GM21619 (cell line): ENCODE data around the gene SPEG.

Source experiments
- ATAC-seq: cut with Tn5 transposase; IDR thresholded peaks from one replicate; pipeline ENCODE4 v1.9.1; 2021; ENCODE audit not compliant: unreplicated experiment

The SPEG gene

DNA sequence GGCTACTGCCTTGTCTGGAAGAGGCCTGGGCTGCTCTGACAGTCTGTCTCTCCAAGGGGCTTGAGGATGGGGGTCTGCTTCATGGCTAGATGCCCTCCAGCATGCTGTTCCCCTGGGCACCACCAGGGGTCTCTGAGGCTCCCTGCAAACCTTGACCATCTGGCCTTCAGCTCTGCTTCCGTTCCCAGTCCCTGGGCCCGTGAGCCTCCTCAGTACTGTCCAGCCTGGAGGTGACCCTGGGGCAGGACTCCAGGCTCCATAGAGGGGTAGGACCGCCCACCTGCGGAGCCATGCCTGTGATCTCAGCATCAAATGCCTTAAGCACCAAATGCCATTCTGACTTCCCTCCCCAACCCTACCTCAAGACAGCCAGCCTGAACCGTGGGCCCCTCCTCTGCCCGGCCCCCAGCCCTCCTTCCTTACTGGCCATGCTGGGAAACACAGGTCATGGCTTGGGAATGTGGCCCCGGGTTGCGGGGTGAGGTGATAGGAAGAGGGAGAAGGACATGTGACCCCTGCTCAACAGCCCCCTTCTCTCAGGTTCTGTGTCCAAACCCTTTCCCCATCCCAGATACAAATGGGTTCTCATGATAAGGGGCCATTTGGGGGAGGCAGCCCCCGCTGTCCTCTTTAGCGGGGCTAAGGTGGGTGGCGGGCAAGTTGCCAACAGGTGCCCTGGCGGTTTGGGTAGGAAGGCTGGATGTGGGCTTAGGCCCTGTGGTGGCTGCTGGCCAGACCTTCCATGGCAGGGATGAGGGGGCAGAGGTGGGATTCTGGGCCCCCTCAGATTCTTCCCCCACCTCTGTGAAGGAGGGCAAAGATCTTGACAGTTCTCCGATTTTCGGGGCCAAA lies 25.0 kb downstream of the SPEG start:
- peak; percentile 89 for ATAC-seq

DNA sequence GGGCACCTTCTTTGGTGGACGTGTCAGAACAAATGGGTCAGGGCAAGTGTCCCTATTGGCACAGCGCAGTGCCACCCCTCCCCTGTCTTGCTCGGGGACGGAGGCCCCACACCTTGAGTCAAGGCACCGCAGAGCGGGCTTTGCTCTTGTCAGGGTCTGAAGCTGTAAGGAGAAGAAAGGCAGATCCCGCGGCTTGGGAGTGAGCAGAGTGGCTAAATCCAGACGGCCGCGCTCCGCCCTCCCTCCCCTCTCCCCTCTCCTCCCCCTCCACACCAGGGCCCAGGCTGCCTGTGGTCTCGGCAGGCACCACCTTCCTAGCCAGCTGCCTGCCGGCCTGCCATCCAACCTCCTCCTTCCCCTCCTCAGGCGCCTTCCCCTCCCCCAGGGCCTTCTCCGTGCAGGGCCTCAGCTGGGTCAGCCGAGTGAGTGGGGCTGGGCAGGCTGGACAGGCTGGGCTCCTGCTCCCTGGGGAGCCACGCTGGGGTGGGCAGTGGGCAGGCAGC lies 25.8 kb downstream of the SPEG start:
- no peak for ATAC-seq

DNA sequence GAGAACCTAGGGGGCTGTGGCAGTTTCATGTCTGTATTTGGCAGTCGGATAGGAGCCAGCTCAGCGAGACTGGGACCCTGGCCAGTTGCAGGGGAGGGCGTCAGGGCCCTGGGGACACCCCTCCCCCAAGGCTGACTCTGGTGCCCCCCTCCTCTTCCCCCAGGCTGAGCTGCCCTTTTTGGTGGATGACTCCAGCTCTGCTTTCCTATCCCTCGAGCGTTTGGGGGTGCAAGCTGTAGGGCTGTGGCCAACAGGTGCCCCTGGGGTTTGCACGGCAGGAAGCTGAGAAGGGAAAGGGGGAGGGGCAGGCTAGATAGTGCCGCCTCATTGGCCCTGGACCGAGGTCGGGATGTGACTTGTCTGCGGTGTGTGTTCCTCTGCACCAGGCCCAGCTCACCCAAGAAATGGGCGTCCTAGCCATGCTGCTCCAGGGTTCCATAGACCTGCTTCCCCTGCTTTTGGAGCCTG lies 26.4 kb downstream of the SPEG start:
- no peak for ATAC-seq

DNA sequence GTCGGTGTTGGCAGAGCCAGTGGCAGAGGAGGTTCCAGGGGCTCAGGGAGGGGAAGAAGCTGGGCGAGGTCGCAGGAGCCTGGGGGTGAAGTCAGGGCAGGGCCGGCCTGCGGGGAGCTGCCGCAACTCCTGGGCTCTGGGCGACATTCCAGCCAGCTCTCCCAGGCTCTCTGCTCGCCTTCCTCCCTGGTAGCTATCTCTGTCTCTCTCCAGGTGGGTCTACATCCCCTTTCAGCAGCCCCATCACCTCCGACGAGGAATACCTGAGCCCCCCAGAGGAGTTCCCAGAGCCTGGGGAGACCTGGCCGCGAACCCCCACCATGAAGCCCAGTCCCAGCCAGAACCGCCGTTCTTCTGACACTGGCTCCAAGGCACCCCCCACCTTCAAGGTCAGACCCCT lies 27.0 kb downstream of the SPEG start:
- ATAC-seq = no peak

DNA sequence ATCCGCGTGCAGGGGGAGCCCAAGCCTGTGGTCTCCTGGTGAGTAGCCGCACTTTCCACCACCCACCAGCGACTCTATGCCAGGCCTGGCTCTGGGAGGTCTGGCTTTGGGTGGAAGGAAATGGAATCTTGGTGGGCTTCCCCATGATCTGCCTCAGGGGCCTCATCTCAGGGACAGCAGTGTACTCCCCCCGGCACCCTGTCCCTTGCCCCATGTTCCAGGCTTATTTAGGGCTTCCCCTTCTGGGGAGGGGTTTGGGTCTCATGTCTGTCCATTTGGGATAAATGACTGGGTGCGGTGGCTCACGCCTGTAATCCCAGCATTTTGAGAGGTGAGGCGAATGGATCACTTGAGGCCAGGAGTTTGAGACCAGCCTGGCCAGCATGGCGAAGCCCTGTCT lies 27.7 kb downstream of the SPEG start:
- ATAC-seq = no peak

DNA sequence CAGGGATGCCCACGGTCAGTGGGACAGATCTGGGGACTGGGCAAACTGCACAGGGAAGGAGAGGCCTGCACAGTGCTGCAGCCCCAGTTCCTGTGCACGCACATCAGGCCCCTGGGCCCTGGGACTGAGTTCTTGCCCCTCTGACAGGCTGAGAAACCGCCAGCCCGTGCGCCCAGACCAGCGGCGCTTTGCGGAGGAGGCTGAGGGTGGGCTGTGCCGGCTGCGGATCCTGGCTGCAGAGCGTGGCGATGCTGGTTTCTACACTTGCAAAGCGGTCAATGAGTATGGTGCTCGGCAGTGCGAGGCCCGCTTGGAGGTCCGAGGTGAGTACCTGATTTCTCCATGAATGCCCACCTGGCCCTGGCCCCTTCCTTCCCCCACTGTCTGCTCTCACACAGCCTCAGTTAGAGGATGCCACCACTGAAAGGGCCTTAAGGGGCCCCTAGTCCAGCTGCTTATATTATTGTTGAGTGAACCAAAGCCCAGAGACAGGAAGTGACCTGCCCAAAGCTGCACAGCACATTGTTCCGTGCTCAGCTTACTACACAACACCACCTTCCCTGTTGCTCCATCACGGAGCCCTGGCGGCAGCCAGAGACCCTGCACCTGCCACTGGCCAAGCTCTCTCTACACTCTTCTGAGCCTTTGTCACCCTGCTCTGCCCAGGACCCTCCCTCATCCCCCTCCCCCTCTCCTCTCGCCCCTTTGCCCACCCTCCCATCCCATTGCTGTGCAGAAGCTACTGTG lies 29.8 kb downstream of the SPEG start:
- no peak for ATAC-seq

DNA sequence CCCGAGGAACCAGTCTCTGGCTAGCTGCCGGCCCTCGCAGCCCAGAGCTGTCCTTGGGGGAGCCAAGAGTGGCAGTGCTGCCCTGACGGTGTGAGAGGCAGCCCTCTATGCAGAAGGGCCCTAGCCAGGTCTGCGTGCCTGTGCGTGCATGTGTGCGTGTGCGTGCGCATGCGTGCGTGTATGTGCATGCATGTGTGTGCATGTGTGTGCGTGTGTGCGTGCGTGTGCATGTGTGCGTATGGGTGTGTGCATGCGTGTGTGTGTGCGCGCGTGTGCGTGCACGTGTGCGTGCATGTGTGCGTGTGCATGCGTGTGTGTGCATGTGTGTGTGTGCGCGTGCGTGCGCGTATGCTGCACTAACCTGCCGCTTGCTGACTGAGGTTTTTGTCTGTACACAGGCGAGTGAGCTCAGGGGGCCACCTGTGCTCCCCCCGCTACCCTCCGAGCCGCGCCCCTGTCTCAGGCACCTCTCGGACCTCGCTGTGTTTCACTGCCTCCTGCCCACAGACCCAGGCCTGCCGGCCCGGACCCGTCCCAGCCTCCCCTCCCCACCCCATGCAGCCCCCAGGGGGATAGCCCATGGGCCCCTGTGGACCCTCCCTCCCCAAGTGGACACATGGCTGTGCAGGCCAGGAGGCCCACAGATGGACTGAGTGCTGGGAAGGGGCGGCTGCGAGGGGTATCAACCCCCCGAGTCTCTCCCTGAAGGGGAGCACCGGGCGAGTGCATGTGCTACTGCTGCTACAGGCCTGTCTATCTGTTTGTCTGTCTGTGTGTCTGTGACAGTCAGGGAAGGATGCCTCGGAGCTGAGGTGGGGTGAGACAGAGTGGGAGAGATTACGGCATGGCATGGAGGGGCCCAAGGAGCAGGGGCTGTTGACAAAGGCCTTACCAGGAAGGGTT lies 31.3 kb downstream of the SPEG start:
- no peak for ATAC-seq

DNA sequence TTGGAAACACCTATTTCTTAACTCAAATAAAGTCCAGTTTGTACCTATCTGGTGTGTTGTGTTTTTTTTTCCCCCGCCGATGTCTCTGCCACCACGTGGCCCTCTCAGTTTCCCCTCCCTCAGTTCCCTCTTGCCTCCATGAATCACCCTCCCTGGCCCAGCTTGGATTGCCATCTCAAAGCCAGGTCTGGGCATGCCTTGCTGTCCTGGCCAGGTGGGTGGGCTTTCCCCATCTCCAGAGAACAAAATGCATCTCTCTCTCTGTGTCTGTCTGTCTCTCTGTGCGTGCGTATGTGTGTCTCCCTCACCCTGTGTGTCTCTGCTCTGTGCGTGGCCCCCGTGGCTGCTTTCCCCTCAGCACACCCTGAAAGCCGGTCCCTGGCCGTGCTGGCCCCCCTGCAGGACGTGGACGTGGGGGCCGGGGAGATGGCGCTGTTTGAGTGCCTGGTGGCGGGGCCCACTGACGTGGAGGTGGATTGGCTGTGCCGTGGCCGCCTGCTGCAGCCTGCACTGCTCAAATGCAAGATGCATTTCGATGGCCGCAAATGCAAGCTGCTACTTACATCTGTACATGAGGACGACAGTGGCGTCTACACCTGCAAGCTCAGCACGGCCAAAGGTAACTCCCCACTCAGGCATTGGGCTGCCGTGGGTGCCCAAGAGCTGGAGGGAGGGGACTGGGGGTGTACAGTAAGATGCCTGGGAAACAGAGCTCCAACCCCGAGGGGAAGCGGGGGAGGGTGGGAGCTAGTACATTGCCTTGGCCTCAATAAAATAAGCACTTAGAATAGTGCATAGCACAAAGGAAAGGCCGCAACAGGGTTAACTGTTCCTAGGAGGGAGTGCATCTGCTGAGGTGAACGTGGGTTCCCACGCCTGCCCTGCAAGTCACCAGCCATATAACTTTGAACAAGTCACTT lies 32.4 kb downstream of the SPEG start:
- no peak for ATAC-seq

DNA sequence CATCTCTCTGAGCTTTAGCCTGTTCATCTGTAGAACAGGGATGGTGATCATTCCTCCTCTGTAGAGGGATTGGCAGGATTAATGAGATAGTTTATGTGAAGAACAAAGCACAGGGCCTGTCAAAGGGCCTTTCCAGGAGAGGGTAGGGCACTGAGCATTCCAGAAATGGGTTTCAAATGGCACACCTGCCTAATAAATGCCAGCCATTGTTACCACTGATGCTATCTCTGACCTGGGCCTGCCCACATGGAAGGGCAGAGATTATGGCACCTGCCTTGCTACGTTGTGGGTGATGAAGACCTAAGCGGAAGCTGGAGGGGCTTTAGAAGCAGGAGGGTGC lies 33.1 kb downstream of the SPEG start:
- ATAC-seq = no peak

DNA sequence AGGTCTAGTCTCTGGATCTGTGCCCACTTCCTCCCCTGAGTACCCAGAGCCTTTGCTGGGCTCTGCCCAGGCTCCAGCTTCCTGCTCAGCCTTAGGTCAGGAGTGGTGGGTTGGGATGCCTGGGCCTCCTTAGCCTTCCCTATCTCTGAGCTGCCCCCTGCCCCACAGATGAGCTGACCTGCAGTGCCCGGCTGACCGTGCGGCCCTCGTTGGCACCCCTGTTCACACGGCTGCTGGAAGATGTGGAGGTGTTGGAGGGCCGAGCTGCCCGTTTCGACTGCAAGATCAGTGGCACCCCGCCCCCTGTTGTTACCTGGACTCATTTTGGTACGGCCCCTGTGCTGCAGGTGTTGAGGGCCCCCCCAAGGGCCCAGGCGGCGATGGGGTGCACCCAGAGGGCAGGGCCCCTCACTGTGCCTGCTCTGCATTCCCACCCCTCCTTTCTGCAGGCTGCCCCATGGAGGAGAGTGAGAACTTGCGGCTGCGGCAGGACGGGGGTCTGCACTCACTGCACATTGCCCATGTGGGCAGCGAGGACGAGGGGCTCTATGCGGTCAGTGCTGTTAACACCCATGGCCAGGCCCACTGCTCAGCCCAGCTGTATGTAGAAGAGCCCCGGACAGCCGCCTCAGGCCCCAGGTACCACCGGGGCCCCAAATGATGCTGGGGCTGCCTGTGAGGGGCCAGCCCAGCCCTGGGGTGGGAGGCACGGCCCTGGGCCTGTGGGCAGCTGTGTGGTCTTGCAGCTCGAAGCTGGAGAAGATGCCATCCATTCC lies 34.0 kb downstream of the SPEG start:
- ATAC-seq = no peak

DNA sequence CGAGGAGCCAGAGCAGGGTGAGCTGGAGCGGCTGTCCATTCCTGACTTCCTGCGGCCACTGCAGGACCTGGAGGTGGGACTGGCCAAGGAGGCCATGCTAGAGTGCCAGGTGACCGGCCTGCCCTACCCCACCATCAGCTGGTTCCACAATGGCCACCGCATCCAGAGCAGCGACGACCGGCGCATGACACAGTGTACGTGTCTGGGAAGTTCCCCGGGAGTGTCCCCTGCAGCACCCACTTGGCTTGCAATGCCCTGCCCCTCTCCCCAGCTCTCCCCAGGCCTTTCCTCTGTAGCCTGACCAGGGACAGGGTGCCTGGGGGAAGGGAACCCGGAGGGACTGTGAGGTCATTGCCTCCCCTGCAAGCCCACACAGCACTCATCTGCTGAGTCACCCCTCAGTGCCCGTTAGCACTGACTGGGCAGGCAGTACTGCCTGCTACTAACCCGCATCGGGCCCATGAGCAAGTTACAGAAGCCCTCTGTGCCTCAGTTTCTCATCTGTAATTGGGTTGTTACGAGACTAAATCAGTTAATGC lies 34.6 kb downstream of the SPEG start:
- no peak for ATAC-seq

DNA sequence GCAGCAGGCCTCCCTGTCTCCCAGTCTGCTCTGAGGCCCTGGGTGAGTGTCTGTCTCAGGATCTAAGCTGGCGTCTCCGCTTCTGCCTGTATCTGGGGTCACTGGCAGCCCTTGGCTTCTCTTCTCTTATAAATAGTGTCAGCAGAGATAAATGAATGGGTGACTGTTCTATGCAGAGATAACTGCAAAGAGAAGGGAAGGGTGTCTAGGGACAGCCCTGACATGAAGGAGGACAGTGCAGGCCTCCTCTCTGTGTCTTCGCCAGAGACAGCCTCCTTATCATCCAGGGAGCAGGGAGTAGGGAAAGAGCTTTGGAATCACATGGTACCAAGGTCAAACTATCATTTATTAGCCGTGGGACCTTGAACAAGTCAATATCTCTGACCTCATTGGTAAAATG lies 35.8 kb downstream of the SPEG start:
- ATAC-seq = no peak

DNA sequence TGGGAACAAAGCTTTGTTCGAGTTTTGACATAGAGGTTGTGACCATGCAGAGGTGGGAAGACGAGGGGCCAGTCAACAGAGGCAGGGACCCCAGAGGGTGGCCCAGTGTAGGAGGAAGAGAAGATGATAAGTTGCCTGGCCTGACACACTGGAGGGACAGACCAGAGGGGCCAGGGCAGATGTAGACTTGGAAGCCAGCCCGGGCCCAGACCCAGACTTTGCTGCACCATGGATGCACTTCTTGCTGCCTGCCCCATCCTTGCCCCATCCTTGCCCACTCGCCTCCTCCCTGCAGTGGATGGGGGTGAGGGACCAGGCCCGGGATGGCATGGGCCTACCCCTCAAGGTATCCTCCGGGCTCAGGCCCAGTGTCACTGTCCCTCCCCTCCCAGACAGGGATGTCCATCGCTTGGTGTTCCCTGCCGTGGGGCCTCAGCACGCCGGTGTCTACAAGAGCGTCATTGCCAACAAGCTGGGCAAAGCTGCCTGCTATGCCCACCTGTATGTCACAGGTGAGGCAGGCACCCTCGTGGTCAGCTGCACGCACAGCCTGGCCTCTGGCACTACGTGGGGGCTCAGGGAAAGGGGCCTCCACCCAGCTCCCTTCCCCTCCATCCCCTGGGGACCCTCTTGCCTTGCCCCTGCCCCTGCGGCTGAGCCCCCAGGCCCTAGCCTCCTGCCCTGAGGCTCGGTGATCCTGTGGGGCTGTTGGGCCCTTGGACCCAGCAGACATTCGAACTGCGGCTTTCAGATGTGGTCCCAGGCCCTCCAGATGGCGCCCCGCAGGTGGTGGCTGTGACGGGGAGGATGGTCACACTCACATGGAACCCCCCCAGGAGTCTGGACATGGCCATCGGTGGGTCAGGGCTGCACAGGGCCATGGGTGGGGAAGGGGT lies 37.1 kb downstream of the SPEG start:
- ATAC-seq = no peak

DNA sequence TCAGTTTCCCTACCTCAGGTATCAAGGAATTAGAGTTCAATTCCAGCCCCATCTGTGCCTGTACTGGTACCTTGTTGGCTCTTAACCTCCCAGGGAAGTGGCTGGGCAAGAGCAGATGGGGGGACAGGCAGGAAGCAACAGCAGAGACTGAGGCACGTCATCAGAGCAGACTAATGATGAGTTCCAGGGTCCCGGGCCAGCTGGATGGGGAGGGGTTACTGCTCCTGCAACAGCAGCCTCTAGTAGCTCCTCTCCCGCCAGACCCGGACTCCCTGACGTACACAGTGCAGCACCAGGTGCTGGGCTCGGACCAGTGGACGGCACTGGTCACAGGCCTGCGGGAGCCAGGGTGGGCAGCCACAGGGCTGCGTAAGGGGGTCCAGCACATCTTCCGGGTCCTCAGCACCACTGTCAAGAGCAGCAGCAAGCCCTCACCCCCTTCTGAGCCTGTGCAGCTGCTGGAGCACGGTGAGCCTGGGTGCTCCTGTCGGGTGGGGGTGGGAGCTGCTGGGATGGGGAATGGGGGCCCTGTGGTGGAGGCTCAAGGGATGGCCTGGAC lies 38.1 kb downstream of the SPEG start:
- no peak for ATAC-seq

DNA sequence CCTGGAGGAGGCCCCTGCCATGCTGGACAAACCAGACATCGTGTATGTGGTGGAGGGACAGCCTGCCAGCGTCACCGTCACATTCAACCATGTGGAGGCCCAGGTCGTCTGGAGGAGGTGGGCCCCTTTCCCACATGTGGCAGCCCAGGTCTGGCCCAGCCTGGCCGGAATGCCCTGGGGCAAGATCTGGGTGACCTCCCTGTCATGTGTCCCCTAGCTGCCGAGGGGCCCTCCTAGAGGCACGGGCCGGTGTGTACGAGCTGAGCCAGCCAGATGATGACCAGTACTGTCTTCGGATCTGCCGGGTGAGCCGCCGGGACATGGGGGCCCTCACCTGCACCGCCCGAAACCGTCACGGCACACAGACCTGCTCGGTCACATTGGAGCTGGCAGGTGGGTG lies 38.9 kb downstream of the SPEG start:
- no peak for ATAC-seq

DNA sequence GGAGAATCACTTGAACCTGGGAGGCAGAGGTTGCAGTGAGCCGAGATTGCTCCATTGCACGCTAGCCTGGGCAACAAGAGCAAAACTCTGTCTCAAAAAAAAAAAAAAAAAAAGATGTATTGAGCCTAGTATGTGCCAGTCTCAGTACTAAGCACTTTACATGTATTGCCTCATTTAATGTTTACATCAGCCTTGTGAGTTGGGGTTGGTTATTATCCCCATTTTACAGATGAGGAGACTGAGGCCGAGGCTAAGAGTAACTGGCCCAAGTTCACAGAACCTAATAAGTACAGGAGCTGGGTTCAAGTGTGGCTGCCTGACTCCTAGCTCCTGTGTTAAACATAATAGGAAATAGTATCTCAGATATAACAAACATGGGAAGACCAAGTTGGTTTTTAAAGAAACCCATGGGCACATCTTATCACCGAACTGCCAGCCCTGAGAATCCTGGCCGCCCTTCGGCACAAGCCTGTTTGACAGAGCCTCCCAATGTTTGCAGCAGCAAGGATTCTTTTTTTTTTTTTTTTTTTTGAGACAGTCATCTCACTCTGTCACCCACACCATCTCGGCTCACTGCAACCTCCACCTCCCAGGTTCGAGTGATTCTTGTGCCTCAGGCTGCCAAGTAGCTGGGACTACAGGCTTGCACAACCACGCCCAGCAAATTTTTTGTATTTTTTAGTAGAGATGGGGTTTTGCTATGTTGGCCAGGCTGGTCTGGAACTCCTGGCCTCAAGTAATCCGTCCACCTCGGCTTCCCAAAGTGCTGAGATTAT lies 39.8 kb downstream of the SPEG start:
- ATAC-seq = no peak

DNA sequence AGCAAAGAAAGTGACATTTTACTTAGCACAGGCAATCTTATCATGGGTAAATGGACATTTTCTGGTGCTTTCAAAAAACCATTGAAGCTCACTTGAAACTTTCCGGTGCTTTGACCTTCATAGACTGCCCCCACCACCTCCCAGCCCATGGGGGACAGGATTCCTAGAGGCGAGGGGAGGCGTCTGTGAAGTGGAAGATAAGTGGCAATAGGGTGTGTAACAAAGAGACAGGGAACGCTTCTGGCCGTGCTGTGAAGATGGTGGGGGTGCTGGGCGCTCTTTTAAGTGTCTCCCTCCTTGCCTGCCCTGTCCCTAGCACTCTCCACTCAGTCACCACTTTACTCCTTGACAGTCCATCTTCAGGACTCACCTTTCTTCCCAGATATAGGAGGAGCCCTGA lies 40.6 kb downstream of the SPEG start:
- ATAC-seq = no peak
